Amniotic stem cell (primary cell): ENCODE measurements around the gene TAPT1.
"Not testable (repeated sequence)": the region's sequence is repeated elsewhere in the genome, so short reads cannot be mapped to it uniquely, and the experiment has no call there.

ENCODE experiments used
- DNase-seq: peaks from one replicate; lab custom pipeline; 2025; lab: John Stamatoyannopoulos, UW

Gene TAPT1

DNA sequence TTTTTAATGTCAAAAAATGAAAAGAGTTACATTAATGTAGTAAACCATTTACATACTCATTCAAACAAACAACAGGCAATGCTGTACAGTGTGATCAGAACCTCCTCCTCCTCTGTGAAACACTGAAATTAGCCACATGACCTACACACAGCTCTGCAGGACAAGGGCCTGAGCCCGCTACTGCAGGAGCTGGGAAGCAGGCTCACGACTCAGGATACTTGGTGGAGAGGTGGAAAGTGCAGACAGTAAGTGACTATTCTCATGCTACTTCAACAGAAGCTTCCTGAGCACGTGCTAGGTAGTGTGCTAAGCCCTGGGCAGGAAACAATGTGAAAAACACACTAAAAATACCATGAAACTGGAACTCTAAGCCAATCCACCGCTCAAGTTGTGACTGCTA lies 56.8 kb downstream of the TAPT1 start:
- no peak for DNase-seq

DNA sequence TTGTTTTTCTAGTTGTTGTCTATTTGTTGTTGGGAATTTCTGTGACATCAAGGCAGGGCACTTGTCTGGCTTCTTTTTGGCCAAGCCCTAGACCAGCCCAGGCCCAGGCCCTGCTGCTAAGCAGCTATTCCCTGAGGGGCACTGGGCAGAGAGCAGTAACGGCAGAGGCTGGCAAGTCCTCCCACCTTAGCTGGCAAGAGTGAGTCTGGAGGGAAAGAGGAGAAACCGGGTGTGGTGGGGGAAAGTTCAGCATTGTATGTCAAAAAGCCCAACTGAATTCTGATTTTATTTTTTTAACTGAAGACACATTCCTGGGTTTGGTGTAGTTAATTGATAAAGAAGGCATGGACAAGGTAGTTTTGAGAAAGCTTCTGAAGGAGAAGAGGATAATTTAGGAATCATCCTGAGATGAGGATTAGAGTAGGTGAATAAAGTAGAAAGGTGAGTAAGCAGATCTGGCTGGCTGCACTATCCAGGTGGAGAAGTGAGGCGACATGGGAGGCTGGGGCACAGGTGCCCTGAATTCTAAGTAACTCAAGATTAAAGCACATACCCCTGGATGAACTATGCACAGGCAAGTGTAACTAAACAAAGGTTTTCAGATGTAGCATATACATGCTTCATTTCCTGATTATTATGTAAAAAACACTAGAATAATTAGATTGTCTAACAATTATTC lies 57.4 kb downstream of the TAPT1 start:
- DNase-seq, result no peak

- DNase-seq, result no peak
Measured at GRCh38 chr4:16168144-16168543, 58.1 kb downstream of the TAPT1 start.

DNA sequence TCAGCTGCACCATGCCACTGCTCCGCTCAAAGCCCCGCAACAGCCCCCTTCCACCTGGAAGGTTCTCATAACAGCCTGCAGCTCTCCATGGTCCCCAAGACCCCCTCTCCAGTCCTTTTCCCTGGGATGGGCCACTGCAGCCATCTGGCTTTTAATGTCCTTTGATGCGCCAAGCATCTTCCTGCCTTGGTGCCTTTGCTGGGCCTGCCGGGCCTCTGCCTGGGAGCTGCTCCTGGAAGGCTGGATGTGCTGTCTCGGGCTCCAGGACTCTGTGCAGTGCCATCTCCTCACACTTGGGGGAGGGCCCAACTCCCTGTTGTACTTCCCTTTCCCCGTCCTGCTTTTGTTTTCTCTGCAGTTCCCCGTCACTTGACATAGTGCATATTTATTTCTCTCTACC lies 60.3 kb downstream of the TAPT1 start:
- no peak for DNase-seq

- DNase-seq, result no peak
Measured at GRCh38 chr4:16162891-16163290, 63.4 kb downstream of the TAPT1 start.

GRCh38 chr4:16161851-16162408 lies 64.3 kb downstream of the TAPT1 start:
- DNase-seq, result no peak

- no peak for DNase-seq
Measured at GRCh38 chr4:16160457-16160856, 65.8 kb downstream of the TAPT1 start.

DNA sequence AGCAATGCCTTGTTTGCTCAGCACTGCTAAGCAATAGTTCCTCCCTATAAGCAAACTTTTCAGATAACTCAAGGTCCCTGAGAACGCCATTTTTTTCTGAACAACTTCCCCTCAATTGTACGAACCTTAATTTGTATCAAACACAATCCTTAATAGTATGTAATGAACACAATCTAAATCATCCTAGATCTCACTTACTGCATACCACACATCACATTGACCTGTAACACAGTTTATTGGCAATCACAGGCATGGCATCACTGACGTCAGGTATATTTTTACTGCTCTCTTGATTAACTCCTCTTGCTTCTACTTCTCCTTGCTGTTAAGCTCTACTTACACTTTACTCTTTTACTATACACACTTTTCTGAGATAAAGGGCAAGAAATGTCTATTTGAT lies 67.0 kb downstream of the TAPT1 start:
- no peak for DNase-seq

DNA sequence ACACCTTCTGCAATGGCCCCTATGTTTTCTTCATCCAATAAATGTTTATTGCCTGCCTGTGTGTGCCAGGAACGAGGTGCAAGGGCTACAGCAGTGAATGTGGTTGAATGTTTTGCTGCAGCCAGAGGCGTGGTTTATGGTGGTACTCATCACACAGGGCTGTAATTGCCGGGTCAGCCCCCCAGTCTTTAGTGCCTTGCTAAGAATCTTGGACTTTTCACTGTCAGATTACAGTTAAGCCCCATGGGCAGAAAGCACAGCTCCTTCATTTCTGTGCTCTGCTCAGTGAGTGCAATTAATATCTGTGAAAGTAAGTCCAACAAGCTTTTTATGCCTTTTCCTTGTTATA lies 67.8 kb downstream of the TAPT1 start:
- no peak for DNase-seq

GRCh38 chr4:16157609-16158503 lies 68.4 kb downstream of the TAPT1 start:
- no peak for DNase-seq

GRCh38 chr4:16155528-16156169 lies 70.6 kb downstream of the TAPT1 start:
- DNase-seq, result no peak

GRCh38 chr4:16154451-16154850 lies 71.8 kb downstream of the TAPT1 start:
- no peak for DNase-seq

GRCh38 chr4:16150716-16151115 lies 75.6 kb downstream of the TAPT1 start:
- DNase-seq, result no peak

- DNase-seq, result not testable (repeated sequence)
Measured at GRCh38 chr4:16144913-16145312, 81.4 kb downstream of the TAPT1 start.

DNA sequence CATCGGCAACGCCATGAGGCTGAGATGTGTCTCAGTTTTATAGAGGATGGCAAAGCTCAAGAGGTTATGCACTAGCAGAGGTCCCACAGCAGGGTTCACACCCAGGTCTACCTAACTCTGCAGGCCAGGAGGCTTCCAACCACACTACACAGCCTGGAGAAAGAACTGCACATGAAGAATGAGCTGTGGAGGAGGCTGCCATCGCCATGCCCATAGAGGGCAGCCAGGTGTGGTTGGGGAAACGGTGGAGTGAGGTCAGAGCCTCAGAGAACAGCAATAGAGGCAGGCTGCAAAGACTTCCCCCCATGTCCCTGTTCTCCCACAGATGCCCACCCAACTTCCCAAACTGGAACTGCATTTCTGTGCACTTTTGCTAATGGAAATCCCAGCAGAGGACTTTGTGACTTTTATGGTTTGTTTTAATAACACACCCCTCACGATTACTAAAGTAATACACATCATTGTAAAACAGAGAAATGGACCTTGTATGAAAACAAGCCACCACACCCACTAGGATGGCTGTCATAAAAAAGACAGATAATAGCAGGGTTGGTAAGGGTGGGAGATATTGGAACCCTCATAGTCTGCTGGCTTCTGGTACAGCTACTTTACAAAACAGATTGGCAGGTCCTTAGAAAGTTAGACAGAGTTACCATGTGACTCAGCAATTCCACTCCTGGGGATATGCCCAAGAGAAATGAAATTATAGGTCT lies 83.5 kb downstream of the TAPT1 start:
- DNase-seq, result no peak

DNA sequence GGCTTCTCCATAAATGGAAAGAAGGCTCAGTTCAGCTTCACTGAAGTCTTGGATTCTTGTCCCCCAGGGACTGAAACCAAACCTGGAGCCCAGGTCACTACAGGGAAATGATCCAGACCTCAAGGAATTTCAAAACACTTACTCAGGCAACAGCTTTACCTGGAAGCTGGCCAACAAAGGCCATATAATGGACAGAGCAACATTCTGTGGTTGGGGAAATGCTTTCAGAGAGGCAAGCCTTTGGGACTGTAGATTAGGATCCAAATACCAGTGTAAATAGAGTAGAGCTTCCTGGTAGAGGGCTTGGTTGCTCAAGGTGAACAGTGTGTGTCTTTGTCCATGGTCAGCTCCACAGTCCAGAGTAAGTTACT lies 85.4 kb downstream of the TAPT1 start:
- DNase-seq, result peak; percentile 71

DNA sequence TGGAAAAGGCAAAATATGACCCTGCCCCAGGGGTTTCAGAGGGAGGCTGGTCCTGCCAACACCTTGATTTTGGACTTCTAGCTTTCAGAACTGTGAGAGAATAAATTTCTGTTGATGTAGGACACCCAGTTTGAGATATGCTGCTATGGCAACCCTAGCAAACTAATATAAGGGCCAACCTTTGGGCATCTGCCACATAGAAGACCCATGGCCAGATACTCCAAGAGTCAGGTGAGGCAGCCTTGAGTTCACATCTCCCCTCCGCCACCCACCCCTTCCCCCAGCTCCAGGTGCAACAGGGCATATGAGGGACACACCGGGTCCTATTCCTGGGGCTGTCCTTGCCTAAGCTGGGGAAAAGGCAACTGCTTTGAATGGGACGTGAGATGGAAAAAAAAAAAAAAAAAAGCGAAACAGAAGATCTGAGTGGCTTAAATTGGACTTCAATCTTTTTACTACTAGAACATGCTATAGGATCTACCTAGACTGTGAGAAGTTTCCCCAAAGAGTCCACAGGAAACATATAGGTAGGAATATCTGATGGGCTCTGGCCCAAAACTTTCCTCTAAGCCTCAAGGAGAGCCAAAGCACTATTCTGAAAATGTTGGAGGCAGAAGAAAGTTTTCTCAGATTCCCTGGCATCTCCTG lies 85.9 kb downstream of the TAPT1 start:
- DNase-seq, result no peak

- no peak for DNase-seq
Measured at GRCh38 chr4:16139066-16139945, 87.0 kb downstream of the TAPT1 start.

DNA sequence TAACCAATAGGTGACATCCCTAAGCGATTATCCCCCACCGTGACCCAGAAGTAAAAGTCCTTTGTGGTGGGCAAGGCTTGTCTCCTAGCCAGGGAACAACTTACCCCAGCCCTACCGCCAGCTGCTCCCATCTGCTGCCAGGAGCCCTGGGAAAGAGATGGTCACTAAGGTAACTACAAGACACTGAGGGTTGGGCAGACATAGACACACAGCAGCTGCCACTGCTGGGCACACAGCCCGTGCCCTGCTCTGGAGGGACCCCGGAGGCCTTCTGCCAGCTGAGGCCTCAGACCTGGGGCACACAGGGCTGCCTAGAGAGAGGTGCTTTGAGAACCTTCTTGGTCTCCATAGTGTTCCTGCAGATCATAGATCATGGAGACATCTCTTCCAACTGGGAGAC lies 89.4 kb downstream of the TAPT1 start:
- no peak for DNase-seq

DNA sequence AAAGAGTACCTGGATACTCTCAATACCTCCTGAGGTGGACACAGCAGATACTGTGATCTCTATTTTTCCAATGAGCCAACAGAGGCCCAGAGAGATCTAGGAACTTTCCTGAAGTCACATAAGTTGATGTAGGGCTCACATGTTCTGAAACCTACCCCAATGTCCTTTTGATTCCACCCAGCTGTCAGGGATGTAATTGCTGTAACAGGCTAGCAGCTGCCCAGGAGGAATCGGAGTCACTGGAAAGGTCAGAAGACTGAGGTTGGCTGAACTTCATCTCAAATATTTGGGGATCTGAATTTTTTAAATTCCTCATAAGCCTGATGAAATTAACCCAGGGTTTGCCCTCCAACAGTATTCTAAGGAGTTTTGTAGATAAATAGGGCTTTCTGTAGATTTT lies 90.0 kb downstream of the TAPT1 start:
- DNase-seq, result no peak

- DNase-seq, result no peak
Measured at GRCh38 chr4:16133406-16133805, 92.9 kb downstream of the TAPT1 start.
